ENCODE results near the gene NCBP3. TPM values are rescaled to one million over a fixed set of nuclear protein-coding genes. Genes with fewer than 3 reads are reported as not detected.

Gene NCBP3
- total and polyA plus RNA-seq, 2 donors (not counting 3 experiments of a cell fraction or from before 2014, with no cell fraction given), result 18.2 to 51.1 TPM

DNA sequence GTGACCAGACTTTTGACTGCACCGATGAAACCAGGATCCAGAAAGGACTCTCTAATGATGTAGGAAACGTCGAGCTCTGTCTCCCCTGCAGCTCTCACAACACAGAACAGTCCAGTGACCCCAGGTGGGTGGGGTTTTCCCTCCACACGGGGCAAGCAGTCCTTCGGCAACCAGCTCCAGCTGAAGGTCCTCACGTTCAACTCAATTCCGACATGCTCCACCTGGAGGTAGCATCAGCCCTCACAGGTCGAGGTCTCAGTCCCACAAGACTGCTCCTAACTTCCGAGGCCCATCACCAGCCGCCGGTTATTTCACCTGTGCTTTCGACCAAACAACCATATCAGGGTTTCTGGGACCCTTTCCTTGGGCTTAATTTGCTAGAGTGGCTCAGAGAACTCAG is 73.3 kb downstream of the NCBP3 start:
- no peak overlapping the region for H3K27ac ChIP-seq (ENCODE audit: insufficient read depth, low read depth, low read length)
- no peaks in the 10 kb centered on the region for H3K9me1 ChIP-seq (replicated peaks; ENCODE audit: control insufficient read depth, extremely low read depth, insufficient read depth, low read length)
- no peaks in the 10 kb centered on the region for H4K20me1 ChIP-seq (replicated peaks; ENCODE audit: control insufficient read depth, extremely low read depth, insufficient read depth, low read length)
- H3K4me3 ChIP-seq (replicated peaks in 1 of 3; ENCODE audit: insufficient read depth in 1 of 3, low read depth in 1 of 3, low read length in 3 of 3), result no peak overlapping the region
- no peak overlapping the region for H3K9ac ChIP-seq (replicated peaks; ENCODE audit: extremely low read depth, insufficient read depth, low read length)
- DNase-seq (ENCODE audit: low read depth, low spot score), result no peak
- ChIA-PET CTCF (interaction anchor here (0.7 to 2.3 kb wide), 2 partner anchors 35 to 1127 kb away, joined by 3 to 11 read pairs; no protein-coding TSS in a partner anchor), POLR2A (no interaction called here)
- H3K4me2 ChIP-seq (ENCODE audit: insufficient read depth, low read length), result no peak overlapping the region
- no peaks in the 10 kb centered on the region for H3K27me3 ChIP-seq (ENCODE audit: control insufficient read depth in 2 of 2, insufficient read depth in 2 of 2, low read length in 2 of 2)
- H3K9me3 ChIP-seq (replicated peaks; ENCODE audit: control insufficient read depth, insufficient read depth, low read length), result no peaks in the 10 kb centered on the region
- dilution Hi-C loops (cut with MboI; ENCODE audit: extremely low pct_ligation_motif_present, low sequenced_read_pairs) (no loop called here), intact Hi-C loops (cut with micrococcal nuclease) (no loop called here)
- no peaks in the 10 kb centered on the region for H3K79me2 ChIP-seq (ENCODE audit: control insufficient read depth, insufficient read depth, low read length)
- H3K36me3 ChIP-seq (ENCODE audit: control insufficient read depth in 2 of 2, extremely low read depth in 1 of 2, insufficient read depth in 2 of 2, low read length in 2 of 2), result no peaks in the 10 kb centered on the region
- TF ChIP-seq JUN (IDR thresholded peaks at IDR 0.05; ENCODE audit: borderline replicate concordance, insufficient read depth, insufficient read length, low read depth) (no peak), POLR2A (IDR thresholded peaks at IDR 0.05; ENCODE audit: low read depth, low read length) (no peak), GATA2 (IDR thresholded peaks at IDR 0.05; ENCODE audit: insufficient read depth, insufficient read length, low read depth, low read length) (no peak), FOS (IDR thresholded peaks at IDR 0.05; ENCODE audit: borderline replicate concordance, insufficient read depth, low read length) (no peak), MYC (IDR thresholded peaks at IDR 0.05; ENCODE audit: low read depth, low read length) (no peak), POLR2AphosphoS5 (IDR thresholded peaks at IDR 0.05; ENCODE audit: insufficient read depth, low read depth, low read length) (no peak), EZH2 (IDR thresholded peaks at IDR 0.05; ENCODE audit: borderline replicate concordance, low read depth, low read length, severe bottlenecking) (no peak)
- TF ChIP-seq, protein P1, sequence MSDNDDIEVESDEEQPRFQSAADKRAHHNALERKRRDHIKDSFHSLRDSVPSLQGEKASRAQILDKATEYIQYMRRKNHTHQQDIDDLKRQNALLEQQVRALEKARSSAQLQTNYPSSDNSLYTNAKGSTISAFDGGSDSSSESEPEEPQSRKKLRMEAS (IDR thresholded peaks at IDR 0.05; ENCODE audit: insufficient read depth, insufficient read length), result no peak
- TF ChIP-seq, protein P2, sequence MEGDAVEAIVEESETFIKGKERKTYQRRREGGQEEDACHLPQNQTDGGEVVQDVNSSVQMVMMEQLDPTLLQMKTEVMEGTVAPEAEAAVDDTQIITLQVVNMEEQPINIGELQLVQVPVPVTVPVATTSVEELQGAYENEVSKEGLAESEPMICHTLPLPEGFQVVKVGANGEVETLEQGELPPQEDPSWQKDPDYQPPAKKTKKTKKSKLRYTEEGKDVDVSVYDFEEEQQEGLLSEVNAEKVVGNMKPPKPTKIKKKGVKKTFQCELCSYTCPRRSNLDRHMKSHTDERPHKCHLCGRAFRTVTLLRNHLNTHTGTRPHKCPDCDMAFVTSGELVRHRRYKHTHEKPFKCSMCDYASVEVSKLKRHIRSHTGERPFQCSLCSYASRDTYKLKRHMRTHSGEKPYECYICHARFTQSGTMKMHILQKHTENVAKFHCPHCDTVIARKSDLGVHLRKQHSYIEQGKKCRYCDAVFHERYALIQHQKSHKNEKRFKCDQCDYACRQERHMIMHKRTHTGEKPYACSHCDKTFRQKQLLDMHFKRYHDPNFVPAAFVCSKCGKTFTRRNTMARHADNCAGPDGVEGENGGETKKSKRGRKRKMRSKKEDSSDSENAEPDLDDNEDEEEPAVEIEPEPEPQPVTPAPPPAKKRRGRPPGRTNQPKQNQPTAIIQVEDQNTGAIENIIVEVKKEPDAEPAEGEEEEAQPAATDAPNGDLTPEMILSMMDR (IDR thresholded peaks at IDR 0.05; ENCODE audit: extremely low read depth in 1 of 2, insufficient read depth in 1 of 2, low read depth in 1 of 2, low read length in 2 of 2), result no peak
- no peak overlapping the region for H2AFZ ChIP-seq (ENCODE audit: low read depth, low read length)
- no peak for FAIRE-seq
- no peaks in the 10 kb centered on the region for H3K4me1 ChIP-seq (ENCODE audit: control insufficient read depth, extremely low read depth, insufficient read depth, low read length)
- BruUV-seq (replicated peaks), result no TSS peak

Measured in endothelial cell of umbilical vein (primary cell).